Rectal smooth muscle tissue (tissue), 1 donor: ENCODE results near the gene NVL.
"Not testable (repeated sequence)": the region's sequence is repeated elsewhere in the genome, so short reads cannot be mapped to it uniquely, and the experiment has no call there.

Source experiments
- H3K27ac ChIP-seq: one replicate; pipeline ENCODE4 v1.7.0; 2013; ENCODE audit warnings: low read depth, low read length, inconsistent platforms
- H3K27me3 ChIP-seq: one replicate; pipeline ENCODE4 v1.7.0; 2013; ENCODE audit warnings: low read length; ENCODE audit not compliant: control insufficient read depth, insufficient read depth
- H3K36me3 ChIP-seq: one replicate; pipeline ENCODE4 v1.7.0; 2013; ENCODE audit warnings: low read length; ENCODE audit not compliant: control insufficient read depth, insufficient read depth
- H3K4me1 ChIP-seq: one replicate; pipeline ENCODE4 v1.7.0; 2013; ENCODE audit warnings: low read length; ENCODE audit not compliant: control insufficient read depth, insufficient read depth
- H3K4me3 ChIP-seq: one replicate; pipeline ENCODE4 v1.7.0; 2013; ENCODE audit warnings: low read length
- H3K9ac ChIP-seq: one replicate; pipeline ENCODE4 v1.7.0; 2013; ENCODE audit warnings: low read length

Gene NVL

DNA sequence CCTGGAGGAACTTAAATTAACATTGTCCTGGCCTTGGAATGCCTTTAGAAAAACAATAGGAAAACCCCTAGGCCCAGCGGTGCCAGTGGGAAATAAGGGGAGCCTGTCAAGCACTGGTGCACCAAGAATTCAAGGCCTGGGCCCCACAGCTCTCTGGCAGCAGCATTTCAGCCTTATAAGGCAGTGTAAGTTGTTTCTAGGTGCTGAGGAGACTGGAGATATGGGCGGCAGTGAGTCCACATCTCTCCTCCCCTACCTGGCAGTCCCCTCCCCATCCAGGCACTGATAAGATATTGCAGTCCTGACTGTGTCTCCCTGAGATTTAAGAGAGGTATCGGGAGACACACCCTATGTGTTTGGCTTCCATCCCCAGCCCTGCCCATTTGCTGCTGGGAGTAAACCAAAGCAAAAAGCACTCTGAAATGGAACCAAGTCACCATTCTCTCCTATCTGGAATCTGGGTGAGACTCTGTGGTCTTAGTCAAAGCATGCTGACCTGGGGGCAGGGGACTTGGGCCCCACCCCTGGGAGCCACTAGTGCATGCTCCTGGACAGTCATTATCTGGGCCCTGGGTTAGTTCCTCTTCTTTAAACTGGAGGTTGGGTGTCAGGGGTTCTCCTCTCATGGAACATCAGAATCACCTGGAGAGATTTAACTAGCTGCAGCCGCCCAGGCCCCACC is 116.4 kb downstream of the NVL start:
- Histone ChIP-seq H3K9ac (no peak overlapping the region), H3K4me1 (peaks cover 2% of the 10 kb centered on the region), H3K4me3 (no peak overlapping the region), H3K27ac (no peak overlapping the region), H3K36me3 (no peaks in the 10 kb centered on the region), H3K27me3 (no peaks in the 10 kb centered on the region)

DNA sequence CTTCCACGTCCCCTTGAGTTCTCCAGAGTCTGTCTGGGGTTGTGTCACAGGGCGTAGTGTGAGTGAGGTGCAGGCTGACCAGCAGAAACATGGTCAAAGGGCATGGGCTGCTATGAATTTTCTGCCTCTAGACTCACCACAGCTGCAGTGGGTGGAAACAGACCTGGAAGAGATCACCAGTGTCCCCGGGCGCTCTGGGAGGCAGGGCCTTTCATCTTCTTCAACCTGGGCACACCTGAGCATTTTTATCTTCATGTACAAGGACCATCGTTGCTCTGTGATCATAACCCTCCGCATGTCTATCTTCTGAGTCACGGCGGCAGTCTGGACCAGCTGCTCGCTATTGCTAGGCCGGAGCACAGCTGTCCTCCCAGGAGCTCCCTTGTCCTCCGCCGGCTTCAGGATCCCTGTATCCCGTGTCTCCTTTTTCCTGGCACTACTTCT is 117.3 kb downstream of the NVL start:
- Histone ChIP-seq H3K27ac (no peak overlapping the region), H3K4me3 (no peak overlapping the region)

GRCh38 chr1:224211206-224211962 is 118.6 kb downstream of the NVL start:
- Histone ChIP-seq H3K36me3 (no peaks in the 10 kb centered on the region), H3K27ac (no peak overlapping the region), H3K9ac (no peak overlapping the region), H3K27me3 (no peaks in the 10 kb centered on the region), H3K4me3 (no peak overlapping the region), H3K4me1 (peaks cover 2% of the 10 kb centered on the region)

More for the DNA sequence above, 117.3 kb downstream of the NVL start:
- Histone ChIP-seq H3K4me1 (peaks cover 2% of the 10 kb centered on the region), H3K27me3 (no peaks in the 10 kb centered on the region), H3K36me3 (no peaks in the 10 kb centered on the region), H3K9ac (no peak overlapping the region)

DNA sequence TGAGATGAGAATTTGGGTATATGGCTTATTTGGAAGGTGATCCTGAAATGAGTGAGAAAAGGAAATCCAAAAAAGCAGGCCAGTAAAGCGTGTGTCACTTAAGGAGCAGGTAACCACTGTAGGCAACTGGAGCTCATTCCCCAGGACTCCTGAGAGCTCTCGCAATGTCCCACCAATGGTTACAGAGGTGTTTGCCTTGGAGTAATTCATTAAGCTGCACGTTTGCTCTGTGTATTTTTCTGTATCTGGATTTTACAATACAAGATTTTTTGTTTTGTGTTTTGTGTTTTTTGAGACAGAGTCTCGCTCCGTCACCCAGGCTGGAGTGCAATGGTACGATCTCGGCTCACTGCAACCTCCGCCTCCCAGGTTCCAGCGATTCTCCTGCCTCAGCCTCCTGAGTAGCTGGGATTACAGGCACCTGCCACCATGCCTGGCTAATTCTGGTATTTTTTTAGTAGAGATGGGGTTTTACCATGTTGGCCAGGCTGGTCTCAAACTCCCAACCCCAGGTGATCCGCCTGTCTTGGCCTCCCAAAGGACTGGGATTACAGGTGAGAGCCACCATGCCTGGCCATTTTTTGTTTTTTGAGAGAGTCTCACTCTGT is 123.9 kb downstream of the NVL start:
- H3K27me3 ChIP-seq, H3K36me3 ChIP-seq, H3K4me1 ChIP-seq, H3K27ac ChIP-seq, H3K4me3 ChIP-seq, H3K9ac ChIP-seq: not testable (repeated sequence)

GRCh38 chr1:224205438-224205840 is 124.5 kb downstream of the NVL start:
- Histone ChIP-seq H3K9ac (no peak overlapping the region), H3K36me3 (no peaks in the 10 kb centered on the region), H3K27me3 (no peaks in the 10 kb centered on the region), H3K4me1 (peaks cover 2% of the 10 kb centered on the region), H3K27ac (no peak overlapping the region), H3K4me3 (no peak overlapping the region)

DNA sequence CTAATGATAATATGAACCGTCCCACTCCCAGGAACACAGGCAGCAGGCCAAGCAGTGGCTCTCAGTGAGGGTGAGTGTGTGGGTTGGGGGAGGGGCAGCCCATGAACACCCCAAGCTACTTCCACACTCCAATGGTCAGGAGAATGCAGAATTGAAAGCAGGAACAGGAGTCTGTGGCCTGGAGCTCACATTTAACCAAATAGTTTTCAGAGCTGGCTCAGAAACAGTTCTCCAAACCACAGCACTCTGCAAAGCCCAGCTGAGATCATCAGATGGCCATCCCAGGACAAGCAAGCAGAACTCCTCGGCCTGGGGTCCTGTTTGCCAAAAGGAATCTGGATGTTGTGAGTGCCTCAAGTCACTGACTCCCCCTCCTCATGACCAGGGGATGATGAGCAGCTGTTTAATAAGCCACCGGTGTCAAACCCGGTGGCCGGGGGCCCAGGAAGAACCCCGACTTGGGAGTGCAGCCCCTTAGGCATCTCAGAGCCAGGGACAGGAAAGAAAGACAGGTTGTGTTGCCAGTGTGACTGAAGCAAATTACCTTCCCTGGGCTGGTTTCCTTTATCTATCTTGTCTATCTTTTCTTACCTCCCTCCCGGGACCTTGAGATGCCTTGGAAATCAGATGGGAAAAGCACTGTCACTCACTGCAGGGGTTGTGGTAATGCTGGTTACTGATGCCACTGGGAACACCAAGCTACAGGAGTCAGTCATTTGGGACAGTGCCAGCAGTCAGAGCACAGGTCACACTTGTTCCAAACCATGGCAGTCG is 126.5 kb downstream of the NVL start:
- H3K36me3 ChIP-seq: no peaks in the 10 kb centered on the region
- H3K4me3 ChIP-seq: no peak overlapping the region
- H3K27me3 ChIP-seq: no peaks in the 10 kb centered on the region
- no peak overlapping the region for H3K9ac ChIP-seq
- H3K27ac ChIP-seq: no peak overlapping the region
- peaks cover 2% of the 10 kb centered on the region for H3K4me1 ChIP-seq

DNA sequence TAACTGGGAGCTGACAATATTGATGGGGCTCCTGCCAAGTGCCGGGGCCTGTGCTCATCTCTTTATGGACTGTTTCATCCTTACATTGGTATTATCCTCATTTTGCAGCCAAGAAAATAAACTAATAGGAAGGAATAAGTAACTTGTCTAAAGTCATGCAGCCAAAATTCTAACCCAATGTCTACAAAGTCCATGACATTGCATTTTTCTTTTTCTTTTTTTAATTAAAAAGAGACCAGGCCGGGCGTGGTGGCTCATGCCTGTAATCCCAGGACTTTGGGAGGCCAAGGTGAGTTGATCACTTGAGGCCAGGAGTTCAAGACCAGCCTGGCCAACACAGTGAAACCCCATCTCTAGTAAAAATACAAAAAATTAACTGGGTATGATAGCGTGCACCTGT is 128.1 kb downstream of the NVL start:
- no peak overlapping the region for H3K9ac ChIP-seq
- H3K27ac ChIP-seq: no peak overlapping the region
- no peaks in the 10 kb centered on the region for H3K36me3 ChIP-seq
- H3K4me3 ChIP-seq: no peak overlapping the region
- no peaks in the 10 kb centered on the region for H3K27me3 ChIP-seq
- peaks cover 2% of the 10 kb centered on the region for H3K4me1 ChIP-seq

DNA sequence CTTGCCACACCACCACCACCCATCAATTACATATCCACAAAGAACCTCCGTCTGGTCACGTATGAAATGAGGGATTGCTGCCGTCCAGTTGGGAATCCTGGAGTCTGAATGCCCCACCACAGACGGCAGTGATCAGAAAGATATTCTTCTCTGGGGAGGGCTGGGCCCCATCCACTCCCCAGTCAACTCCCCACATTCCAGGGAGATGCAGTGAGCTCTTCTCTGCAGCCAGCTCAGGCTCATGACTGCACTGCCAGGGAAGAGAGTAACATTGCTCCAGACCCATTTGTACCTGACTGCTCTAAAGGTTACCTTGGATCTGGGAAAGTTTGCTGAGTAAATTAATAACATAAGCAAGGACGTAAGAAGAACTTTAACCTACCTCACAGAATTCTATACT is 128.6 kb downstream of the NVL start:
- H3K36me3 ChIP-seq: no peaks in the 10 kb centered on the region
- no peak overlapping the region for H3K9ac ChIP-seq
- H3K27me3 ChIP-seq: no peaks in the 10 kb centered on the region
- no peak overlapping the region for H3K27ac ChIP-seq
- peaks cover 2% of the 10 kb centered on the region for H3K4me1 ChIP-seq
- no peak overlapping the region for H3K4me3 ChIP-seq

GRCh38 chr1:224199679-224200078 is 130.3 kb downstream of the NVL start:
- H3K4me3 ChIP-seq: no peak overlapping the region
- peaks cover under 1% of the 10 kb centered on the region for H3K4me1 ChIP-seq
- H3K36me3 ChIP-seq: no peaks in the 10 kb centered on the region
- no peaks in the 10 kb centered on the region for H3K27me3 ChIP-seq
- no peak overlapping the region for H3K9ac ChIP-seq
- no peak overlapping the region for H3K27ac ChIP-seq

- Histone ChIP-seq H3K4me3 (no peak overlapping the region), H3K27ac (no peak overlapping the region), H3K36me3 (peaks cover 3% of the 10 kb centered on the region), H3K4me1 (no peaks in the 10 kb centered on the region), H3K9ac (no peak overlapping the region), H3K27me3 (no peaks in the 10 kb centered on the region)
Measured at GRCh38 chr1:224198572-224198971, 131.4 kb downstream of the NVL start.

DNA sequence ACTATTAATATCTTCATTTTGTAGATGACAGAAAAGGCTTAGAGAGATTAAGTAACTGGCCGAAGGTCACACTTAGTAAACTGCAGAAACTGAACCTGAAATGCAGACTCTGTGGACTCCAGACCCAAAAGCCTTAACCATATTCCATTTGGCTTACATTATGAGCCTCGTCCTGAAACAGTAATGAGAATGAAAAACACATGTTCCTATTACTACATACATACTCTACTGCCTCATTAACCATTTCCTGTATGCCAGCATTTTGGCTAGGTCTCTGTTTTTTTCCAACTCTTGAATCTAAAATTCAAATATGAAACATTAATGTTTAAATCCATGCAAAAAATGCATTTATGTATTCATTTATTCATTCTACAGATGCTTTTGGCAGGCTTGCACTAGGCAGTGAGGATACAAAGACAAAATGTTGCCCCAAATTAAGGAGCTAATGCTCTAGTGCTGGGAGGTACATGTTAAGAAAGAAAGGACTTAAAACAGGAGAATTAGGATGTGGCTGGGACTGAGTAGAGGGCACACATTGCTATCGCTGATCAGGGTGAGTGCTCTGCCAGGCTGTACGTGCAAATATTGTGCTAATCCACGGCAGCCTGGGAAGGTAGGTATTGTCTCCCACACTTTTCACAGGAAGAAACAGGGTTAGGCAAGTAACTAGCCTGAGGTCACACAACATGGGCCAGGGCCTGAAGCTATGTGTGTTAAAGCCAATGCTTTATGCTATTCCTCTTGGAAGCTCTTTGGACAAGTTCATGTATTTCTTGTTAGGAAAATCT is 133.0 kb downstream of the NVL start:
- no peaks in the 10 kb centered on the region for H3K27me3 ChIP-seq
- no peak overlapping the region for H3K4me3 ChIP-seq
- H3K36me3 ChIP-seq: peaks cover 3% of the 10 kb centered on the region
- no peaks in the 10 kb centered on the region for H3K4me1 ChIP-seq
- H3K9ac ChIP-seq: no peak overlapping the region
- H3K27ac ChIP-seq: no peak overlapping the region
